Heart left ventricle (tissue), 13 donors: Measurements from ENCODE around the gene CRACDL.

ENCODE experiments used
- CTCF ChIP-seq, 12 donors: fragments of 200-600 bp; sonication (generic) in 4 of 12; IDR thresholded peaks; one replicate each; pipeline versions ENCODE4 v1.5.0 to v1.8.0; 2018 to 2022; ENCODE audit warnings: antibody characterized with exemption in 12 of 12, mild to moderate bottlenecking in 5 of 12
- POLR2A ChIP-seq, 2 donors: fragments of 450-650 bp; IDR thresholded peaks; one replicate each; pipeline ENCODE4 v1.6.1; 2017; ENCODE audit warnings: antibody characterized with exemption in 2 of 2, mild to moderate bottlenecking in 2 of 2, moderate library complexity in 2 of 2
- donor health status: ischemic (EF 13 %, LVEDD 7.1; RV severe dilation, severe dysfunction).
- donor health status: DM: no; HTN: yes; CAD: no.
- donor health status: DM: no; HTN: no; CAD: no.
- donor health status: ischemic (EF 25% LVEDD 6.9; RV normal size, moderate dysfunction).
- donor health status: ischemic (EF 25% LVEDD 5.7; RV mildly dilated, moderate dysfunction).
- donor health status: ischemic (EF 35%, LVEDD 5.7; RV mildly dilated, moderate dysfunction).
- donor health status: nonischemic (EF 11% LVEDD 7.7; RV severe dilation, severe dysfunction).
- donor health status: DM: yes; HTN: yes; CAD: no.
- donor health status: PGD.
- donor health status: ischemic (EF 29% LVEDD 5.4; RV normal size, mild dysfunction).
- donor health status: nonischemic (EF 23%, LVEDD 6.1; RV moderate dilation, normal function).

GRCh38 chr2:98876741-98877140 lies 59.3 kb downstream of the CRACDL start:
- TF ChIP-seq CTCF (IDR thresholded peaks at IDR 0.05) (no peak), POLR2A (IDR thresholded peaks at IDR 0.05) (no peak)
